Esophagus muscularis mucosa (tissue), 3 donors: ENCODE results near the gene TOMM6.

Experiments used
- CTCF ChIP-seq, 3 experiments: fragments of 200-600 bp in 2 of 3; fragments of 450-650 bp in 1 of 3; sonication (generic) in 2 of 3; IDR thresholded peaks; one replicate each; pipeline ENCODE4 v1.5.1; 2017 to 2019; ENCODE audit warnings: antibody characterized with exemption in 3 of 3, mild to moderate bottlenecking in 2 of 3, moderate library complexity in 1 of 3
- POLR2A ChIP-seq: fragments of 450-650 bp; IDR thresholded peaks from one replicate; pipeline ENCODE4 v1.6.1; 2017; ENCODE audit warnings: antibody characterized with exemption, moderate library complexity, mild to moderate bottlenecking, low read depth
- POLR2AphosphoS5 ChIP-seq, 2 donors: sonication (generic); formaldehyde crosslinking; IDR thresholded peaks; one replicate each; pipeline ENCODE4 v1.6.1; 2017; ENCODE audit warnings: antibody characterized with exemption in 2 of 2

DNA sequence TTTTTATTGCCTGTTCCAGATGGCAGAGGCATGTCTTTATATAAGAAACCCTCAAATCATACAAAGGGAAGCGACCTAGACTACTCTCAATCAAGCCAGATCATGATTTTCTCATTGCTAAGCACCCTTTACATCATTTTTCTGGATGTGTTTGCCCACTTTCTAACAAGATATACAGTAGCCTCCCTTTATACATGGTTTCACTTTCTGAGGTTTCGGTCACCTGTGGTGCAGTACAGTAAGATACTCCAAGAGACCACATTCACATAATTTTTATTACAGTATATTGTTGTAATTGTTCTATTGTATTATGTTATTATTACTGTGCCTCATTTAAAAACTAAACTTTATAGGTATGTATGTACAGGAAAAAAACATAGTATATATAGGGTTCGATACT, 23.6 kb downstream of the TOMM6 start:
- TF ChIP-seq POLR2AphosphoS5 (IDR thresholded peaks at IDR 0.05) (no peak), POLR2A (no peak), CTCF (IDR thresholded peaks at IDR 0.05) (no peak)
